ENCODE results near the gene GAS7. TPM values are rescaled to one million over a fixed set of nuclear protein-coding genes. Genes with fewer than 3 reads are reported as not detected.

GAS7 gene
- total RNA-seq, 1 donor from 2014 or later: 81.5 TPM

DNA sequence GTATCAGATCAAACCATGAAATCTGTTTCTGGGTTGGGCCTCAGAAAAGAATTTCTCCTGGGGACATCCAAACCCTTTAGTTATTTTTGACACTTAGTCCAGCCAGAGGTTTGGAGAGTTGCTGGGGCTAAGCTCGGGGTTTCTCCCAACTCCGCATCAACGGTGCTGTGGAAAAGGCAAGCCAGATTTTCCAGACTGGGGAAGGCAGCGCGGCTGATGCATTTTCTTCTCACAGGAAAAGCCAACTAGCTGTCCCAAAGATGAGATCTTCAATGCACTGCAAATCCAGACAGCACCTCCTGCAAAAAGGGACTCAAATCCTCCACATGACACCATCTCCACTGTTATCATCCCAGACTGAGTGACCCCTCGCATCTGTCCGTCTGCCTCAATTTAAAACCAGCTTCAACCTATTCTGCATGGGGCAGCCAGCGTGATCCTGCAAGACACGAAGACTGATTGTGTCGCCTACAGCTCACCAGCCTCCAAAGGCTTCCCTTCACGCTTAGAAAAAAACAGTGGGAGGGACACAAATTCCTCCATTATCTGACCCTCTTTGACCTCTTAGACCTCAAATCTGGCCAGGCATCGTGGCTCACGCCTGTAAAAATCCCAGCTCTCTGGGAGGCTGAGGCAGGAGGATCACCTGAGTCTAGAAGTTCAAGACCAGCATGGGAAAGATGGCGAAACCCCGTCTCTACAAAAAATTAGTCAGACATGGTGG lies 62.0 kb downstream of the GAS7 start:
- no peak for DNase-seq (ENCODE audit: low spot score)

DNA sequence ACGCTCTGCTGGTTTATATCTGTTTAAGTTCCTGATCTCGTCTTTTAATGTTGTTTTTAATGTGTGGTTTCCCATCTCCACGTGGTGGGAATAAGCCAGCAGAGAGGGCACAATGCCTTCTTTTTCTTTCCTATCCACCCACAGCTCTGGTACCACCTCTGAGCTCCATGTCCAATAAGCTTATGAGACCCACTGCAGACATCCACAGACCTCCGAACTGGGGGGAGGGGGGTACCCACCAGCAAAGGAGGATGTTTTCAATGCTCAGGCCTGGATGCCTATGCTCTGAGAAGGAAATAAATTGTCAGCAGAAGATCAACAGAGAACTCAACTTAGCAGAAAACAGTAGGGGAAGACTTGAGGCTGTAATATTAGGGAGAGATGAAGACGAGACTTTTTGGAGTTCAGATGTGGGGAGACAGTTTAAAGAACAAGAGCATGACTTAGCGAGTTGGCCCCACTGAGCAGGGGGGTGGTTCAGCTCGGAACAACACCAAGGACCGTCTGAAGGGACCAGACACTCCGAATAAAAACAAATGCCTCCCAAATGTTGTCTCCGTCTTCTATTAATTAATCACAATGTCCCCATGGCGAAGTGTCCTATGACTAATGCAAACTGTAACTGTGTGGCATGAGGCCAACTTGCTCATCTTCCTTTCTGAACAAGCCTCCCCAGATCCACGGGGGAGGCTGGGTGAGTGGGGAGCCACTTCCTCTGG lies 62.7 kb downstream of the GAS7 start:
- no peak for DNase-seq (ENCODE audit: low spot score)

DNA sequence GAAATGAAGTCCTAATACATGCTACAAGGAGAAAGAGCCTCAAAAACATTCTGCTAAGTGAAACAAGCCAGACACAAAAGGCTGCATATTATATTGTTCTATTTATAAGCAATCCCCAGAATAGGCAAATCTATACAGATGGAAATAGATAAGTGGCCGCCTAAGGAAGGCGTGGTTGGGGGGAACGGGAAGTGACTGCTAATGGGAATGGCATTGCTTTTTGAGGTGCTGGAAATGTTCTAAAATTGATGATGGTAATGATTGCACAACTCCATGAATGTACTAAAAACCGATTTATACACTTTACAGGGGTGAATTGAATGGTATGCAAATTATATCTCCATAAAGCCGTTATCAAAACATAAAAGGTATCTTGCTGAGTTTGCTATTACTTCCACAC lies 67.7 kb downstream of the GAS7 start:
- no peak for DNase-seq (ENCODE audit: low spot score)

DNA sequence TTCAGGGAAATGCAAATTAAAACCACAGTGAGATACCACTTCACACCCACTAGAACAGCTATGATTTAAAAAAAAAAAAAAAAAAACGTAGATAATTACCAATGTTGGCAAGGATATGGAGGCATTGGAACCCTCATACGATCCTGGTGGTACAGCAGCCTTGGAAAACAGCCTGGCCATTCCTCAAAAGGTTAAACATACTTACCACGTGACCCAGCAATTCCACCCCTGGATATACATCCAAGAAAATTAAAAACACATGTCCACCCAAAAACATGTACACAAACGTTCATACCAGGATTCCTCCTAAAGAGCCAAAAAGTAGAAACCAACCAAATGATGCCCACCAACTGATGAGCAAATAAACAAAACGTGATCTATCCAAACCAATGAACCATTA lies 68.1 kb downstream of the GAS7 start:
- DNase-seq (ENCODE audit: low spot score): no peak

DNA sequence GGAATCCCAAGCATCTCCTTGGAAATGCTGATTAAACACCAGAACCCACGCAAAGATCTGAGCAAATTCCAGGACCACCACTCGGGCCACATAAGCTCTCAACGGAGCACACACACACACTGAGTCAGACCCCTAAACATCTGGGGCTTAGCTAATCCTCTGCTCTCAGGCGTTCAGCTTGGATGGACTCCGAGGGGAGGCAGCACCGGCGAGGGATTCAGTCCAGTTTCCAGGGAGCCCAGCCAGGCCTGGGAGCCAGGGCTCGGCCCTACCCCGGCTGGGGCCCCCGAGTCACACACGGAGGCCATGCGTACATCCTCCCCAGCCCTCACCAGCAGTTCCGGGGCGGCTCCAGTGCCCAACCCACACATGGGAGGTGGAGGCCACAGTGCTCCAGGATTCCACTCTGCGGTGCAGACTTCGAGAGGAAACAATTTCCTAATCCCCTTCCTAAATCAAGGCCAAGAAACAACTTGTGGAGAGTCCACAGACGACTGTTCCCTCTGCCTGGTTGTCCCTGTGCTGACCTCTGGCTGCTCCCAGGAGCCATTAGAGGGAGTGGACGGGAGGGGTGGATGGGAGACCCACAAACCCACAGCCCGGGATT lies 70.5 kb downstream of the GAS7 start:
- DNase-seq (ENCODE audit: low spot score): no peak

DNA sequence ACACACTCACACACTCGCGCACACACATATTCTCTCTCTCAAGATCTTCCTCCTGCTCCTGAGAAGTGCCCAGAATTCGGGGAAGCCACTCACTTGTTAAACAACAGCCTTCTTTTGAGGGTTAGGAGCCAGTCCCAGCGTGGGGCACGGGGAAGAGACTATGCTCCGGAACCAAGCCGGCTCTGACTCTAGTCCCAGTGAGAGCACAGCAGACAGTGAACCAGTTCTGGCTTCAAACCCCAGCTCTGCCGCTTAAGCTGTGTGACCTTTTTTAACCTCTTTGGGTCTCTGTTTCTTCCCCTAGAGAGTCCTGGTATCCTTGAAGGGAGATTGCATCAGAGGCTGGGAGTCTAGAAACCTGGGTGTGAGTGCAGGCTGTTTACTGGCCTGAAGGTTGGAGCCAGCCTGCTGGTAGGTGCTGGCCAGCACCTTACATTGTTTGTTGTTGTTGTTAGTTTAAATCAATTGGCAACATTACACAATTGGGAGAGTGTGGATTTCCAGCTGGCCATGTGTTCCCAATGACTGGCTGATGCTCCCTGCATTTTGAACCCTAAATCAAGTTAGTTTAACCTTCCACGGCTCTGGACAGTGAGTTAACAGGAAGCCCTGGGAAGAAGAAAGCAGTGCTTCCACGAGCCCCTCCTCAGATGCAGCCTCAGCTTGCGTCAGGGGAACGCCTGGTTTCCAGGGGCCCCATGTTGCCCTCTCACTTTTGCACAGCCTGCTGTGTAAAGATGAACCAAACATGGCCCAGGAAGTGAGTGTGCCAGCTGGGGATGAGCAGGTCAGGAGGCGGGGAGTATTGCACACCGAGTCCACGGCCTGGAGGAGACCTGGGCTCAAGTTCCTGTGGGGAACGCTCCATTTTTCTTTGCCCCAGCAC lies 71.5 kb downstream of the GAS7 start:
- no peak for DNase-seq (ENCODE audit: low spot score)

DNA sequence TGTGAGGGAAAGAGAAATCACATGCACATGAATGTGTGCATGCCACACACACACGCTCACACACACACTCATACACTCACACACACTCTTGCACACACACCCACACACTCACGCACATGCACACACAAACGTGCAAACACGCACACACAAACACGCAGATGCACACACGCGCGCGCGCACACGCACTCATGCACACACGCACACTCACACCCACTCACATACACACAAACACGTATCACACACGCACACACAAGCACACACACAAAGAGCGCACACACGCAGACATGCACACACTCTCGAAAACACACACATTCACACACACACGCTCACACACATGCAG lies 72.2 kb downstream of the GAS7 start:
- DNase-seq (ENCODE audit: low spot score): no peak

DNA sequence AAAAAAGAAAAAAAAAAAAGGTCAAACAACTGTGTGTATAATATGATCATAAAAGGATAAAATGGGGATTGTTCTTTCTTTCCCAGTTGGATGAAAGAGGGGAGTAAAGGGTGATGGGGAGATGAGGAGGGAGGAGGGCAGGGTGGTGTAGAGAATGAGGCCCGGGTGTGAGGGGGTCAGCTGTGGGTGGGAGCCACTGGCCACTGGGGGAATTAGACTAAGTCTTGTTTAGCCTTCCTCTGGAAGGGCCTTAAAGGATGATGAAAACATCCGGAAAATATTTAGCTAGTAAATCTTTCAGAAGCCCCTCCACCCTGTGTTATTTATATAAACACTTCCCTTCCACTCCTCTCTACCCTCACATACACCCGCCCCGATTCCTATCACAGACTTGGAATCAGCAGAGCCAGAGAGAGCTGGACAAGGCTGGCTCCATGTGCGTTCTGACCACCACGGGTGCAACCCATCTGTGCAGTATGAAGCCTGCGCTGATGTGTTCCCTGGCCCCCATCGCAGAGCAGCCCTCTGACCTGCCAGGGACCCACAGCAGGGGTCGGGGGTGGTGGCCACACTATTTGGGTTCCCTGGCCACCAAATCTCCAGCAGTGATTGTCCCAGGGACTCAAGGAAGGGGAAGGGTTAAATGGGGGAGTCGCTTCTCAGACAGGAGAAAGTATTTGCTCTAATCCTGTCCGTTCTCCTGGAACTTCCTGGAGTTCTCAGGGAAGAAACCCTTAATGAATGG lies 72.7 kb downstream of the GAS7 start:
- no peak for DNase-seq (ENCODE audit: low spot score)

DNA sequence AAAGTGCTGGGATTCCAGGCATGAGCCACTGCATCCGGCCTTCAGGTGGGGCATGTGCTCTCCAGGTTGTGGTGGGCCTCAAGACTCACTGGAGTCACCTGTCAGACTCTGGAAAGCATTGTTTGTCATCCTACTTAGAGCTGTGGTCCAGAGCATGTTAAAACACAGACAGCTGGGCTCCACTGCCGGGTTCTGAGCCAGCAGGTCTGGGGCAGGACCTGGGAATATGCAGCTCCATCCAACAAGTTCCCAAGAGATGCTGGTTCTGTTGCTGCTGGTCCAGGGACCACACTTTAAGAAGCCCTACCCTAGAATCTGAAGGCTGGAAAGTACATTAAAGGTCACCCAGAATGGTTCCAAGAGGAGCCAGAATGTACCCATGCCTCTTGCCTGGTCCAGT lies 75.3 kb downstream of the GAS7 start:
- DNase-seq (ENCODE audit: low spot score): no peak

DNA sequence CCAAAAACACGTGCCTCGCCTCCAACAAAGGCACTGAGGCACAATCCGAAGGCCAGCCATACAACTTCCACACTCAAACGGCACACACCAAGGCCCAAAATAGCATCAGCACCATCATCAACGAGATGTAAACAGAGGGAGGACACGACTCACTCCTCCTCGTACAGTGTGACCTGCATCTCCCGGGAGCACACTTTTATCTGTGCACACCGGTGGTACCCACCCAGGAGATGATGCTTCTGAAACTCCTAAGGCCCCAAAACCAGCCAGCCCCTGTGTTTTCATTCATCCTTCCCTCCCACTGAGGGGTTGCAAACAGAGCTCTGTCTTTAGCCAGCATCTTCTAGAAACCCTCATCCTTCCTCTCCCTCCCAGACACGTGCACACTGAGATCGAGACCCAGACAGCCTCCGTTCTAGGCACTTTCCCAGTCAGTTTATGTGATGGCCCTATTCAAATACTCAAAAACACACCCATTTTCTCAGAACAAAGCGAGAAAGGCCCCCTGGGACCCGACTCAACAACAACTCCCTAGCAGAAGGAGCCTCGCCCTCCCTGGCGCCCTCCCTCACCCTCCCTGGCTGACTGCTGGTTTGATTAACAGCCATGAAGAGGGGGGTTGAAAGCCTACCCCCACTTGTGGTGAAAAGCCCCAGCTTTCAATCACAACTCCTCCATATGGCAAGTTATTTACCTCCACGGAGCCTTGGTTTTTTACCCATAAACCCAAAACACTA lies 76.3 kb downstream of the GAS7 start:
- DNase-seq (ENCODE audit: low spot score): no peak

DNA sequence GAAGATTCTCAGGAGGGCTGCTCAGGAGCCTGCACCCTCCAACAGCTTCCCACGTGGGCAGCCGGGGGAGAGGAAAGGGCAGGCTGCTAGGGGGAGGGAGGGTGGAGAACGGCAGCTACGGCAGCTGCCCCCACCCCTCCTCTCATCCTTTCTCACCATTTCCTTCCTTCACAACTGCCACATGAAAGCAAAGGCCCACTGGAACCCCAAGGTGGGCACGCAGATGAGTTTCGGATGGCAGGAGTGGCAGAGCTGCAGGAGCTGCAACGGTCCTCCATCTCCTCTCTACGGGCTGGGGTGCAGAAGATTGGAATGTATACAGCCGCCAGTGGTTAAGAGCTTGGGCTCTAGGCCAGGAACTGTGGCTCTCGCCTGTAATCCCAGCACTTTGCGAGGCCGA lies 77.7 kb downstream of the GAS7 start:
- DNase-seq (ENCODE audit: low spot score): no peak

DNA sequence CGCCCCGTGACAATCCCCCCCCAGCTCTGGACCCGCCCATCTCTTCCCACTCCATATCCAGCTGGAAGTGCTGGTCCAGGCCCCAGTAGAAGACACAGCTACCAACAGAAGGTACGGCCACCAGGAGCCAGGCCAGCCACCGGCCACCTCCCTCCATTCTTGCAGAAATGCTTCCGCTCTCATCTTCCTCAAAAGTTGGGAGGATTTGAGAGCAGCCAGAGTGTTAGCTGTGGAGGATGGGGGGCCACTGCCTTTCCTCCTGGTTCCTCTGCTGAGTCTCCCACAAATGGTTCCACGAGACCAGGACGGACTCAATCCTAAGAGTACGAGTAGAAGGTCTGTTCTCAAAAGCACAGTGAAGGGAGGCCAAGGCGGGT lies 78.3 kb downstream of the GAS7 start:
- no peak for DNase-seq (ENCODE audit: low spot score)

DNA sequence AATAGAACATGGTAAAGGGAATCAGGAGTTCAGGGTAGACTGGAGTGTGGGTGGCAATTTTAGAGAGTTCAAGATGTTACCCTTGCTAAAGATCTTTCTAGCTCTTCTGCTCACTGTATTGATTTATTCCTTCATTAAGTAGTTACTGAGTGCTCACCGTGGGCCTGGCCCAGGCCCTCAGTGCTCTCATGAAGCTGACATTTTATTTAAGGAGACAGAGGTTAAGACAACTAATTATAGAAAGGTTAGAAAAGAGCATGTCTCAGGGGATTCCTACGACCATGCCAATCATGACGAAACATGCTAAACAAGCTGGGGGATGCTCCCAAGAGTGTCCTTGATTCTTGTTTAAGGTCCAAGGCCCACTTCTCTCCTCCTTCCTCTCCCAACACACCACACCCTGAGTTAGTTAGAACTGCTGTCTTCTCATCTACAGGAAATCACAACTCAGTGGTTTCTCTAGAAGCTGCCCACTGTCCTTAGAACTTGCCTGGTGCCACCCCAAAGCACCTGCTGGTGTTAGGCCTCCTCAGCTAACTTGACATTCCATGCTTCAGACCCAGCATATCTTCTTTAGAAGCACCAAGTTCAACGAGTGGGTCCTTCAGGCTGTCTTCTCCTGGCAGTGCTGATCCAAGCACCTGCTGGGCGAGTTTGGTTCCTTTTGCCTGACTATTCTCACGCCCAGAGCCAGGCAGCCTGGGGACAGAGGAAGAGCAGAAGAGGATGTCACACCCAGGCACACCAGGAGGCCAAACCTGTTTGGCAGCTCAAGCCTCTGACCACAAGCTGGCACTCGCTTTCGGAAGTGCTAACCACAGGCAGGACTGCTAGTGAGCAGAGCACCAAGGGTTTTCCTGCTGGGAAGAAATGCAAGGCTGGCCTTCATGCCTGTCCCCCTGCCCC lies 79.0 kb downstream of the GAS7 start:
- no peak for DNase-seq (ENCODE audit: low spot score)

DNA sequence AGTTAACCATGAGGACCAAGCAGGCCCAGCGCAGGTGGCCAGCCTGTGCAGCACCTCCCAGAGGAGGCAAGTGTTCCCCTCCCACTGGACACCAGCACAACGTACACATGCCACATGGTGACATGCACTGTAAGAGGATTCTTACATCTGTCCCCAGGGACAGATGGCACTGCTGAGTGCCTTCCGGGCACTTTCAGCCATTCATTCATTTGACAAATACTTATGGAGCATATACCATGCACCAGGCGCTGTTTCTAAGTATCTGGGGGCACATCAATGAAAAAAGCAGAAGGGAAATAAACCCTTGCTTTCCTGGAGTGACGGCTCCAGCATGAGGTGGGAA lies 79.6 kb downstream of the GAS7 start:
- DNase-seq (ENCODE audit: low spot score): no peak

DNA sequence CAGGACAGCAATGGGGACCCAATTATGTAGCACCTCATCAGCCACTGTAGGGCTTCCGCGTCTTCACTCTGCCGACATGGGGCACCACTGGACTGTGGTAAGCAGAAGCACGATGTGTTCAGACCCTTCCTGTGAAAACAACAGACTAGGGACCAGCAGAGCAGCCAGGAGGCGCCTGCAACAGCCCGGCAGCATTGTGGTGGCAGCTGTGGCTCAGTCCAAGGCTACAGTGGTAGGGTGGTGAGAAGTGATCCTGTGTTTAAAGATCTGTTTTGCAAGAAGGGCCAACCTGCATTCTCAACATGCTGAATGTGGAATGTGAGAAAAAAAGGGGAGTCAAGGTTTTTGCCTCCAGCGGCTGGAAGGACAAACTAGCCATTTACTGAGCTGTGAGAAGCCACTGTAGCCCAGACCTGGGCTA lies 80.8 kb downstream of the GAS7 start:
- DNase-seq (ENCODE audit: low spot score): no peak

DNA sequence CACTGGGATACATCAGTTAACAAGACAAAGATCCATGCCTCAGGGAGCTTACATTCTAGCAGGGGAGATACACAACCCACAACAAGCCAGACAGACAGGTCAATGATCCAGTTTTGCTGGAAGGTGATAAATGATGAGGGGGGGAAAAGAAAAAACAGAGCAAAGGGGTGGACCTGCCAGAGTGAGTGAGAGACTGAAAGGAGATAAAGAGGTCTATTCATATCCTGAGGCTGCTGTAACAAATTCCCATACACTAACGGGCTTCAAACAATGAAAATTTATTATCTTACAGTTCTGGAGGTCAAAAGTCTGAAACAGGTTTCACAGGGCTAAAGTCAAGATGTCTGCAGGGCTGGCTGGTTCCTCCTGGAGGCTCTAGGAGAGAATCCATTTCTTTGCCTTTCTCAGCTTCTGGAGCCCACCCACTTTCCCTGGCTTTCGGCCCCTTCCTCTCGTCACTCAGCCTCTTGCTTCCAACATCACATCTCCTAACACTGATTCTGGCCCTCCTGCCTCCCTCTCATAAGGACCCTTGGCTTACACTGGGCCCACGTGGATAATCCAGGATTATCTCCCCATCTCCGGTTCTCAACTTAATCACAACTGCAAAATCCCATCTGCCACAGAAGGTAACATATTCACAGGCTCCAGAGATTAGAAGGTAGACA lies 81.5 kb downstream of the GAS7 start:
- DNase-seq (ENCODE audit: low spot score): no peak

DNA sequence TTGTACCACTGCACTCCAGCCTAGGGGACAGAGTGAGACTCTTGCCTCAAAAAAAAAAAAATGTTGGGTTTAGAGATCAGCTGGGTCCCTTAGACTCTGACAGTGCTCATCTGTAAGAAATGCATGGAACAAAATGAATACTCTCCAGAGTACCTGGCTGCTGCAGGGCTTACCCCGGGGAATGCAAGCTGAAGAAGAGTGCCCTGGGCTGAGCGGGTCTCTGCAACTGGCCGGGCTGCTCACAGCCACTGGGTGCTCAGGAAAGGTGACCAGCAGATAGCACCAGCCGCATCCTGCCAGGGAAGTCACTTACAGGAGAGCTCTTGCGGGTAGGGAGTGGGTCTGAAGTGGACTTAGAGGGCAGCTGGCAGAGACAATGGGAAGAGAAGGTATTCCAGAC lies 82.1 kb downstream of the GAS7 start:
- DNase-seq (ENCODE audit: low spot score): no peak

DNA sequence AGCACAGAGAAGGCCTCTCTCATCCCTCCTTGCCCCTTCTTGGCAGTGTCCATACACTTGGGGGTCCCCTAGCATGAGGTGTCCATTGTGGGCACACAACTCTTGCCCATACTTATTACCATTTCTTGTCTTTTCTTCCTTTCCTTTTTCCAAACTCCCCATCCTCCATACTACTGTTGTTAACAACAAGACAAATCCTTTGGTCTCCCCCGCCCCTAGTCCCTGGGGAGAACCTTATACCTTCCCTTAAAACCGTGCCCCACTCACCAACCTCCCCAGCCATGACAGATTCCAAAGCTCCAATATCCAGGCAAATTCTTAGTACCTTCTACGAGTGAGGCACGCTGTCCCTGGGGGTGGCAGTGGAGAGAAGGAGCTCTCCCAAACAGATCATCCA lies 82.9 kb downstream of the GAS7 start:
- no peak for DNase-seq (ENCODE audit: low spot score)

All from mesenteric fat pad (tissue), 1 donor.